Lower leg skin (tissue), 3 donors: Measurements from ENCODE around the gene CAPZA1.

Source experiments
- POLR2A ChIP-seq, 2 donors: fragments of 450-650 bp; IDR thresholded peaks; one replicate each; pipeline ENCODE4 v1.6.1; 2016 to 2017; ENCODE audit warnings: antibody characterized with exemption in 2 of 2, mild to moderate bottlenecking in 1 of 2, moderate library complexity in 1 of 2
- TF ChIP-seq, protein P1 (sequence below), 3 donors: fragments of 450-650 bp; IDR thresholded peaks; one replicate each; pipeline ENCODE4 v1.5.1; 2016; ENCODE audit warnings: antibody characterized with exemption in 3 of 3, mild to moderate bottlenecking in 3 of 3, moderate library complexity in 2 of 3

DNA sequence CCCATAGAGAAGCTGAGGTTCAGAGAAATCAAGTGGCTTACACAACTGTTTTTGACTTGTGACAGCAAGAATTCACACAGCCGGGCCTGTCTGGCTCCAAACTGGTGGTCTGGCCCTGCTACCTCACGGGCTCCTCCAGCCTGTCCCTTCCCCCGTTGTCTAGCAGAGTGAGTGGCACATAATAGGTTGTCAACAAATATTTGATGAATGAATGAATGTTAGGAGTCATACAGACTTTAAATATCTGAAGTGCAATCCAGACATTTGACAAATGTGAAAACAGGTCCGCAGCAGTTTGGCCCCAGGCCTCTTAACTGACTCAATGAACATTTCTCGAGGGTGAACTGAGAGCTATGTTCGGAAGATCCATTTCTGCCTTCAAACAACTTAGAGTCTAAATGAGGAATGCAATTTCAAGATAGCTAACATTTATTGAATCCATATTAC is 88.4 kb downstream of the CAPZA1 start:
- TF ChIP-seq, protein P1, sequence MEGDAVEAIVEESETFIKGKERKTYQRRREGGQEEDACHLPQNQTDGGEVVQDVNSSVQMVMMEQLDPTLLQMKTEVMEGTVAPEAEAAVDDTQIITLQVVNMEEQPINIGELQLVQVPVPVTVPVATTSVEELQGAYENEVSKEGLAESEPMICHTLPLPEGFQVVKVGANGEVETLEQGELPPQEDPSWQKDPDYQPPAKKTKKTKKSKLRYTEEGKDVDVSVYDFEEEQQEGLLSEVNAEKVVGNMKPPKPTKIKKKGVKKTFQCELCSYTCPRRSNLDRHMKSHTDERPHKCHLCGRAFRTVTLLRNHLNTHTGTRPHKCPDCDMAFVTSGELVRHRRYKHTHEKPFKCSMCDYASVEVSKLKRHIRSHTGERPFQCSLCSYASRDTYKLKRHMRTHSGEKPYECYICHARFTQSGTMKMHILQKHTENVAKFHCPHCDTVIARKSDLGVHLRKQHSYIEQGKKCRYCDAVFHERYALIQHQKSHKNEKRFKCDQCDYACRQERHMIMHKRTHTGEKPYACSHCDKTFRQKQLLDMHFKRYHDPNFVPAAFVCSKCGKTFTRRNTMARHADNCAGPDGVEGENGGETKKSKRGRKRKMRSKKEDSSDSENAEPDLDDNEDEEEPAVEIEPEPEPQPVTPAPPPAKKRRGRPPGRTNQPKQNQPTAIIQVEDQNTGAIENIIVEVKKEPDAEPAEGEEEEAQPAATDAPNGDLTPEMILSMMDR (IDR thresholded peaks at IDR 0.05): no peak
- no peak for TF ChIP-seq POLR2A (IDR thresholded peaks at IDR 0.05)
